Endothelial cell of umbilical vein (primary cell): ENCODE results near the gene SPTLC2. TPM values are rescaled to one million over a fixed set of nuclear protein-coding genes. Genes with fewer than 3 reads are reported as not detected.

Experiments
- BruUV-seq: library from RNA; stranded (reverse); fragments of 400-500 nt; replicated peaks from 2 replicates; lab custom pipeline; 2021; lab: Mats Ljungman, UMichigan
- CTCF ChIA-PET: fragments of 300-600, 350-600 bp; sonication (Branson Sonifier 250); formaldehyde crosslinking; loops from one replicate; lab custom pipeline; 2021; ENCODE audit warnings: antibody characterized with exemption, inconsistent platforms; lab: Charles Lee
- POLR2A ChIA-PET: fragments of 300-600, 350-600 bp; sonication (Branson Sonifier 250); formaldehyde crosslinking; loops from one replicate; lab custom pipeline; 2021; ENCODE audit warnings: antibody characterized with exemption, inconsistent platforms; lab: Charles Lee
- DNase-seq: peaks from one replicate; pipeline ENCODE4 v3.0.0-alpha.2; 2011; ENCODE audit warnings: low read depth, low spot score
- FAIRE-seq: peaks from 2 replicates; lab custom pipeline; 2011; peaks lifted over from hg19 to GRCh38; lab: Jason Lieb, UNC
- H2AFZ ChIP-seq: 2 replicates; pipeline ENCODE4 v1.6.0; 2012; ENCODE audit warnings: low read depth, low read length, control low read depth, inconsistent platforms
- H3K27ac ChIP-seq: 2 replicates; pipeline ENCODE4 v1.5.1; 2011; ENCODE audit warnings: low read depth, mild to moderate bottlenecking, control low read depth, low read length, moderate library complexity; ENCODE audit not compliant: insufficient read depth
- H3K27me3 ChIP-seq, 2 experiments: 2 replicates each; pipeline versions ENCODE4 v1.6.0 to v1.6.1; 2011; ENCODE audit warnings: low read length in 2 of 2, mixed read lengths in 1 of 2; ENCODE audit not compliant: control insufficient read depth in 2 of 2, insufficient read depth in 2 of 2
- H3K36me3 ChIP-seq, 2 experiments: 2 replicates in 1 of 2; 3 replicates in 1 of 2; pipeline ENCODE4 v1.5.1; 2011; ENCODE audit warnings: low read length in 2 of 2, mild to moderate bottlenecking in 1 of 2, moderate library complexity in 1 of 2; ENCODE audit not compliant: control insufficient read depth in 2 of 2, insufficient read depth in 2 of 2; ENCODE audit errors: extremely low read depth in 1 of 2
- H3K4me1 ChIP-seq: 3 replicates; pipeline ENCODE4 v1.5.1; 2011; ENCODE audit warnings: mild to moderate bottlenecking, low read length; ENCODE audit not compliant: control insufficient read depth, insufficient read depth; ENCODE audit errors: extremely low read depth
- H3K4me2 ChIP-seq: 2 replicates; pipeline ENCODE4 v1.6.1; 2011; ENCODE audit warnings: low read length, control low read depth, mixed read lengths; ENCODE audit not compliant: insufficient read depth
- H3K4me3 ChIP-seq, 3 experiments: fragments of 200-600 bp in 1 of 3; sonication (generic), shearing (Covaris generic) in 1 of 3; replicated peaks in 1 of 3; 2 replicates each; pipeline ENCODE4 v1.5.1; 2011 to 2016; ENCODE audit warnings: control low read depth in 3 of 3, low read length in 3 of 3, mild to moderate bottlenecking in 2 of 3, inconsistent platforms in 1 of 3, low read depth in 1 of 3, moderate library complexity in 1 of 3; ENCODE audit not compliant: insufficient read depth in 1 of 3
- H3K79me2 ChIP-seq: 2 replicates; pipeline ENCODE4 v1.6.0; 2012; ENCODE audit warnings: low read length, inconsistent platforms; ENCODE audit not compliant: control insufficient read depth, insufficient read depth
- H3K9ac ChIP-seq: replicated peaks from 2 replicates; pipeline ENCODE3; 2011; ENCODE audit warnings: low read length, control low read depth; ENCODE audit not compliant: insufficient read depth; ENCODE audit errors: extremely low read depth
- H3K9me1 ChIP-seq: replicated peaks from 3 replicates; pipeline ENCODE4 v1.6.0; 2011; ENCODE audit warnings: mild to moderate bottlenecking, low read length; ENCODE audit not compliant: control insufficient read depth, insufficient read depth; ENCODE audit errors: extremely low read depth
- H3K9me3 ChIP-seq: replicated peaks from 2 replicates; pipeline ENCODE4 v1.5.1; 2012; ENCODE audit warnings: low read length, inconsistent platforms; ENCODE audit not compliant: control insufficient read depth, insufficient read depth
- H4K20me1 ChIP-seq: replicated peaks from 2 replicates; pipeline ENCODE3; 2011; ENCODE audit warnings: mild to moderate bottlenecking, low read length; ENCODE audit not compliant: control insufficient read depth, insufficient read depth; ENCODE audit errors: extremely low read depth
- CTCF ChIP-seq, 2 donors: IDR thresholded peaks; 1 replicate in 1 of 2; 2 replicates in 1 of 2; pipeline ENCODE4 v1.5.1; 2011; ENCODE audit warnings: low read length in 2 of 2, mild to moderate bottlenecking in 2 of 2, moderate library complexity in 2 of 2, control low read depth in 1 of 2, inconsistent platforms in 1 of 2, low read depth in 1 of 2; ENCODE audit not compliant: insufficient read depth in 1 of 2; ENCODE audit errors: extremely low read depth in 1 of 2
- EZH2 ChIP-seq: IDR thresholded peaks from 2 replicates; pipeline ENCODE4 v1.6.1; 2012; ENCODE audit warnings: borderline replicate concordance, low read depth, mild to moderate bottlenecking, moderate library complexity, low read length, inconsistent platforms; ENCODE audit not compliant: severe bottlenecking
- FOS ChIP-seq: IDR thresholded peaks from 2 replicates; pipeline ENCODE4 v1.6.1; 2011; ENCODE audit warnings: mild to moderate bottlenecking, low read length, moderate library complexity, borderline replicate concordance; ENCODE audit not compliant: insufficient read depth
- GATA2 ChIP-seq: IDR thresholded peaks from 2 replicates; pipeline ENCODE4 v1.7.0; 2011; ENCODE audit warnings: low read depth, mild to moderate bottlenecking, moderate library complexity, mixed read lengths, low read length; ENCODE audit not compliant: insufficient read length, insufficient read depth
- dilution Hi-C: fragments of 300-500 bp; cut with MboI; formaldehyde crosslinking; loops from one replicate; pipeline ENCODE4 v1.15.0; 2019; ENCODE audit warnings: low sequenced_read_pairs; ENCODE audit not compliant: extremely low pct_ligation_motif_present
- intact Hi-C: fragments of 100-400 bp; cut with micrococcal nuclease; formaldehyde crosslinking; loops from one replicate; pipeline ENCODE4 v1.10.0; 2022
- polyA plus RNA-seq, 4 experiments: library from polyadenylated mRNA; depleted of rRNA in 3 of 4; stranded (reverse) in 3 of 4; unstranded in 1 of 4; fragments of >200 nt; gene quantifications; 2 replicates each; pipeline versions ENCODE4 v1.2.1 to v1.2.3, GENCODE V29; 2011 to 2012; ENCODE audit warnings: missing spikeins in 1 of 4
- total RNA-seq: library from RNA; stranded (reverse); gene quantifications from 2 replicates; pipeline ENCODE4 v1.2.3, GENCODE V29; 2021

SPTLC2 gene
- total and polyA plus RNA-seq, 2 donors (not counting 3 experiments of a cell fraction or from before 2014, with no cell fraction given) = 19.1 to 71.3 TPM

- TF ChIP-seq CTCF (IDR thresholded peaks at IDR 0.05; ENCODE audit: extremely low read depth in 1 of 2, insufficient read depth in 1 of 2, low read depth in 1 of 2, low read length in 2 of 2) = no peak
- no peak for TF ChIP-seq EZH2
- no peak for TF ChIP-seq FOS
- DNase-seq (no peak), FAIRE-seq (no peak)
- H3K27me3 ChIP-seq = no peaks in the 10 kb centered on the region
- CTCF ChIA-PET = interaction anchor here (1.1 kb wide), 1 partner anchor 53 kb away, joined by 3 read pairs; no protein-coding TSS in a partner anchor
- no peak overlapping the region for H3K27ac ChIP-seq
- H3K4me1 ChIP-seq = no peaks in the 10 kb centered on the region
- POLR2A ChIA-PET = no interaction called here
- no peak overlapping the region for H3K9ac ChIP-seq
- dilution Hi-C loops = no loop called here
- BruUV-seq = no TSS peak
- H4K20me1 ChIP-seq = no peaks in the 10 kb centered on the region
- no peaks in the 10 kb centered on the region for H3K79me2 ChIP-seq
- no peak overlapping the region for H3K4me2 ChIP-seq
- peaks cover 12 to 16% of the 10 kb centered on the region in 2 experiments for H3K36me3 ChIP-seq
- no peak overlapping the region for H2AFZ ChIP-seq
- H3K9me1 ChIP-seq = no peaks in the 10 kb centered on the region
- H3K9me3 ChIP-seq = no peaks in the 10 kb centered on the region
- H3K4me3 ChIP-seq = no peak overlapping the region
- intact Hi-C loops = no loop called here
Observed at GRCh38 chr14:77511486-77512162, 104.8 kb downstream of the SPTLC2 start.

- ChIA-PET POLR2A (no interaction called here), CTCF (interaction anchor here (1.2 to 1.8 kb wide), 2 partner anchors 9 to 1057 kb away, joined by 3 to 5 read pairs; no protein-coding TSS in a partner anchor)
- TF ChIP-seq GATA2 = no peak
- TF ChIP-seq FOS = no peak
- TF ChIP-seq CTCF (IDR thresholded peaks at IDR 0.05; ENCODE audit: extremely low read depth in 1 of 2, insufficient read depth in 1 of 2, low read depth in 1 of 2, low read length in 2 of 2) = no peak
- no peak for TF ChIP-seq EZH2
- H3K27ac ChIP-seq = no peak overlapping the region
- intact Hi-C loops = no loop called here
- no peak overlapping the region for H3K4me2 ChIP-seq
- no peaks in the 10 kb centered on the region for H3K79me2 ChIP-seq
- no peaks in the 10 kb centered on the region for H3K4me1 ChIP-seq
- FAIRE-seq (no peak), DNase-seq (no peak)
- no peak overlapping the region for H3K9ac ChIP-seq
- no peak overlapping the region for H3K4me3 ChIP-seq
- peaks cover 12 to 22% of the 10 kb centered on the region in 2 experiments for H3K36me3 ChIP-seq
- no peak overlapping the region for H2AFZ ChIP-seq
- dilution Hi-C loops = no loop called here
- no peaks in the 10 kb centered on the region for H3K27me3 ChIP-seq
- no peaks in the 10 kb centered on the region for H3K9me3 ChIP-seq
- BruUV-seq = no TSS peak
- H4K20me1 ChIP-seq = no peaks in the 10 kb centered on the region
- H3K9me1 ChIP-seq = no peaks in the 10 kb centered on the region
Observed at GRCh38 chr14:77509366-77509765, 107.1 kb downstream of the SPTLC2 start.
